GM13976 (cell line): ENCODE results near the gene ADGRD1.

Experiments
- DNase-seq: peaks from one replicate; pipeline ENCODE4 v3.0.0; 2012; ENCODE audit warnings: low spot score
- CTCF ChIP-seq: IDR thresholded peaks from 2 replicates; pipeline ENCODE4 v1.5.1; 2012; ENCODE audit warnings: borderline replicate concordance, mild to moderate bottlenecking; ENCODE audit not compliant: insufficient read depth; ENCODE audit errors: extremely low read depth, missing control alignments, control extremely low read depth
- in situ Hi-C: fragments of 300-500 bp; cut with MboI; formaldehyde crosslinking; loops from one replicate; pipeline ENCODE4 v1.12.0; 2022; ENCODE audit warnings: low sequenced_read_pairs, mixed read lengths, inconsistent platforms; ENCODE audit not compliant: unreplicated experiment

Gene ADGRD1

GRCh38 chr12:131063413-131063812 lies 109.7 kb downstream of the ADGRD1 start:
- in situ Hi-C loops: no loop called here

GRCh38 chr12:131063960-131064359 lies 110.3 kb downstream of the ADGRD1 start:
- no peak for TF ChIP-seq CTCF
- in situ Hi-C loops: no loop called here
- no peak for DNase-seq

More at GRCh38 chr12:131063413-131063812, 109.7 kb downstream of the ADGRD1 start:
- DNase-seq: no peak
- no peak for TF ChIP-seq CTCF

GRCh38 chr12:131065279-131065678 lies 111.6 kb downstream of the ADGRD1 start:
- in situ Hi-C loops: no loop called here
- no peak for DNase-seq
- no peak for TF ChIP-seq CTCF

- no peak for DNase-seq
- in situ Hi-C loops: no loop called here
- no peak for TF ChIP-seq CTCF
Measured at GRCh38 chr12:131065801-131066200, 112.1 kb downstream of the ADGRD1 start.

- no peak for DNase-seq
- in situ Hi-C loops: no loop called here
- no peak for TF ChIP-seq CTCF
Measured at GRCh38 chr12:131066207-131066885, 112.6 kb downstream of the ADGRD1 start.

GRCh38 chr12:131066886-131067490 lies 113.3 kb downstream of the ADGRD1 start:
- TF ChIP-seq CTCF: no peak
- in situ Hi-C loops: no loop called here
- DNase-seq: no peak
